Measurements from ENCODE around the gene SUGT1.

Gene SUGT1

GRCh38 chr13:52738719-52739467, 86.3 kb downstream of the SUGT1 start:
- peak in 10 of 14 donors; percentile 4 to 71 (median 44) for DNase-seq

- DNase-seq: no peak
These were observed 86.9 kb downstream of the SUGT1 start, which contains the start of gene CNMD for GRCh38 chr13:52739468-52740071. Gene CNMD (minus strand): TSS chr13:52739820. CDS start chr13:52739701, 119 bp downstream.

GRCh38 chr13:52743569-52743968, 90.9 kb downstream of the SUGT1 start:
- DNase-seq: no peak

GRCh38 chr13:52743988-52744387, 91.4 kb downstream of the SUGT1 start:
- DNase-seq: no peak

- DNase-seq: no peak
These were observed 92.3 kb downstream of the SUGT1 start for GRCh38 chr13:52744842-52745375.

GRCh38 chr13:52746141-52746540, 93.5 kb downstream of the SUGT1 start:
- DNase-seq: no peak

GRCh38 chr13:52749419-52749818, 96.8 kb downstream of the SUGT1 start:
- no peak for DNase-seq
